GM04503 (cell line): ENCODE measurements around the gene C10orf105.

Source experiments
- DNase-seq: peaks from one replicate; pipeline ENCODE4 v3.0.0-alpha.2; 2012; ENCODE audit warnings: low read depth

The C10orf105 gene

DNA sequence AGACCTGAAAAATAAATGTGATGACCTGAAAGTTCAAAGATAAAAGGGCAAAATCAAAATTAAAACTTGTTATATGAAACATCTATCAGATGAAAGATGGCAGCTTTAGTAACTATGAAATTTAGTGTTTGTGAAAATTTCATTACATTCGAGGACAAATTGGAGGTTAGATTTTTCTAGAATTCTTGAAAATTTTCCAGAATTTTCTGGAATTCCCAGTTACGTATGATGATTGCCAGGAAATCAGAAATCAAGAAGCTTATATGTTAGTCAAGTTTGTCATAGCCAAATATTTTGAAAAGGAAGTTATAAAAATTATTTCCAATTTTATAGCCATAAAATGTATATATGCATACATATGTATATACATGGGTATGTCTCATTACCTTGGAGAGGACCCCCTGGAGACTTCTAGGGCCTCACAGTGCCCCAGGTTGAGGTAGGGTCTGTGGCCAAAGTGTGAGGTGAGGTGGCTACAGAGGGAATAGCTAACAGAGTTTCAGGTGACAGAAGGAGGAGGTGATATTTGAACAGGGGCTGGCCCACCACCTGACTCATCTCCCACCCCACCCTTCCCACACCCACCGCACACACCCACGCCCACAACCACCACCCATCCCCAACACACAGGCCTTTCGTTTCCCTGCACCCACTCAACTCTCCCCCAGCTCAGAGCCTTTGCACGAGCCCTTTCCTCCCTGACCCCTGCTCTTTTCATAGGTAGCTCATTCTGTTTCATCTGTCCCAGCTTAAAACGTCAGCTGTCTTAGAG lies 21.5 kb downstream of the C10orf105 start:
- DNase-seq: no peak

DNA sequence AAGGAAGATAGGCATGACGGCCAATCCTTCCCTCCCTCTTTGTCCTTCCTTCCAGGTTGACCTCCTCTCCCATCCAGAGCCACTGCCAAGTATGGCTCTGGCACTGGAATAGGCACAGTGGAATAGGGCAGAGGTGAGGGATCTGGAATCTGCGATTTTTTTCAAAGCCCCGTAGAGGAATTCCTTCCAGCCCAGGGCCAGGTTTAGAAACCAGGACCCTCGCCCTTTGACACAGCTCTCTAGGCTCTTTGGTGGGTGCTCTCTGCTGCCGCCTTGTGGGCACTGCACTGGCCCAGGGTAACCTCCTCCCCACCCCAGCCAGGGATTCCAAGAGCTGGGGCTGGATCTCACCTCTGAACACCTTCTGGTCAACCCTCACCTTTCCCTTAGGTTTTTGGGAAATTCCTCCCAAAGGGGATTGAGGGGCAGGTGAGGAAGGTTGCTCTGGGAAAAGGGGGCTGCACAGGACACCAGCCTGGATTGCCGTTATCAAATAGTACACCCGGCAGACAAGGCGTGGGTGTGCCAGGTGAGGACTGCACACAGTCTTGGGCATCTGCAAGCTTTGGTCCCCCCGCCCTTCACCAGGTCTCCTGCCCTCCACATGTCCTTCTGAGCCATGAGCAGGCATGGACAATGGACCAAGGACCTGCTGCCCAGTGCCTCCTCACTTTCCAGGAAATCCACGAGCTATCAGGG lies 22.8 kb downstream of the C10orf105 start:
- DNase-seq: no peak

DNA sequence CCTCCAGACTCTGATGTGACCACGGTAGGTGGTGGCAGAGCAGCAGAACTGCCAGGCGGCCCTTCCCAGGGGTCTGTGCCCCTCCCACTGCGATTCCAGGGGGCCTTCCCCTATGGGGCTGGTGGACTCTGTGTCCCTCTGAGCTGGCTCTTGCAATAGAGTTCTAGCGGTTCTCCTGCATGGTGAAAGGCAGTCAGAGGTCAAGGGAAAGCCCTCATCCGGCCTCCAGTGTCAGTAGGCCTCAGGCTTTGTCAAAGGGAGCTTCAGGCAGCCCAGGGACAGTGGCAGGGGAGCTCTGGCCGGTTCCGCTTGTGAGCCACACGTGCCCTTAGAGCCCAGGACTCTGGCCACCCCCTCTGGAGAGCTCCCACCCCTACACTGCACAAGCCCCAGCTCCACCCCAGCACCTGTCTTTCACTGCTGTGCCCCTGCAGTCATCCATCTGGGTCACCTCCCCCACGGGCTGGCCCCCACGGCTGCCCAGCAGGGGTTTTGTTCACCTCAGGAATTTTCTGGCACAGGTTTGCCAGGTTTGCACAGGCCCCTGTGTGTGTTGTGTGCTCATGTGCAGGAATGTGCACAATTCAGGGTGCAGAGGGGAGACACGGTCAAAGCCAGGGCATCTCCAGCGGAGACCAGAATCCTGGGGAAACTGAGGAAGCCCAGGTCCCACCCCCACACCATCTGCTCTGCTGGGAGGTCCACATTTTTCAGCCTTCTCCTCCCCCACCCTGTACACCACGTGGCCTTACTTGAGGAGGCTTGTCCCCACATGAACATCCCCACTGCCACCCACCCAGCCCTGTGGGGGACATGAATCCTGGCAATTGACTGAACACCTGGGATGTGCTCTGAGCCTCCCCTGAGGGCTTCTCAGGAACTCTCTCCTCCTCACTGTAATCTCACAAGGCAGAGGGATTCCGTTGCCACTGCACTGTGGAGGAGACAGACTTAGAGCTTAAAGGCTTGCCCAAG lies 23.8 kb downstream of the C10orf105 start:
- no peak for DNase-seq

DNA sequence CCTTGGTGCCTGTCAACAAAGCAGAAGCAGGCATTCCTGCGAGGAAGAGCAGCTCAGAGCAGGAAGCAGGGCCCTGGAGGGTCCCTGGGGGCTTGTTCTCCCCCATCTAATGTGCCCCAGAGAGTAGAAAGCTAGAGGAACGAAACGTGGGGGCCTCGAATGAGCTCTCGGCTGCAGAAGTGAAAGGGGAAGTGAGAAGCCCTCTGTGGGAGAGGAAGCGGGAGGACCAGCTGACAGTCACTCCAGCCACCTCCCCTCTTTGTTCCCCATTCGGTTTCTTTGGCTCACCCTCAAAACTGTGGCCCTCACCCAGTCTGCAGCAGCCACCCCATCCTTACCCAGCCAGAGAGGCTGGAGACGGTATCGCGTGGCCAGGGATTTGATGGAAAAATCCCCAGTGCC lies 25.0 kb downstream of the C10orf105 start:
- no peak for DNase-seq

DNA sequence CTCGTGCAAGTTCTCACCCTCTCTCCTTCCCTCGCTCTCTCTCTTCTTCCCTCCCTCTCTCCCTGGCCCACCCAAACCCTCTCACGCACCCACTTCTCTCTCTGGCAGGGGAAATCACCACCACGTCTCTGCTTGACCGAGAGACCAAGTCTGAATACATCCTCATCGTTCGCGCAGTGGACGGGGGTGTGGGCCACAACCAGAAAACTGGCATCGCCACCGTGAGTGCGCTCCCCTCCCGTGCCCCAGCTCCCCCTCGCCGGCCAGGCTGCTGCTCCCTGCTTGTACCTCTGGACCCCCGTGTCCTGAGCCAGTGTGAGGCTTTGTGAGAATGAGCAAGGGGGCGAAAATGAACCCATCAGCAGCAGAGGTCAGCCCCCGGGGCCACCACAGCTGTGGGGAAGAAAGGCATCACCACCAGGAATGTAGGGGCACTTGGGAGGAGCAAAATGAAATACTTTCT lies 25.5 kb downstream of the C10orf105 start:
- no peak for DNase-seq

DNA sequence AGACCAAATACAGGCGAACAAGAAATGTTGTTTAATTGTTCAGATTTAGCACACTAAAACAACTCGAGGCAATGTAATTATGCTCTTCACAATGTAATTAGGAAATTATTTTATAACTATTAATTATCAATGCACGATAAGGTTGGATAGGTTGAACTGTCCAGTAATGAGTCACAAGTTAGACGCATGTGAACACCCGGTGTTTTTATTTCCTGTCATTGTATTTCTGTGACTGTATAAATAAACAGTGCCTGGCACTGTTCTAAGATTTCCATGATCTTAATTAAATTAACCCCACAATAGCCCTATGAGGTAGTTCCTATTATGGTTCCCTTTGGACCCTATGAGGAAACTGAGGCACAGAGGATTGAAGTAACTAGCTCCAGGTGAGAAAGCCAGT lies 26.2 kb downstream of the C10orf105 start:
- DNase-seq: no peak

DNA sequence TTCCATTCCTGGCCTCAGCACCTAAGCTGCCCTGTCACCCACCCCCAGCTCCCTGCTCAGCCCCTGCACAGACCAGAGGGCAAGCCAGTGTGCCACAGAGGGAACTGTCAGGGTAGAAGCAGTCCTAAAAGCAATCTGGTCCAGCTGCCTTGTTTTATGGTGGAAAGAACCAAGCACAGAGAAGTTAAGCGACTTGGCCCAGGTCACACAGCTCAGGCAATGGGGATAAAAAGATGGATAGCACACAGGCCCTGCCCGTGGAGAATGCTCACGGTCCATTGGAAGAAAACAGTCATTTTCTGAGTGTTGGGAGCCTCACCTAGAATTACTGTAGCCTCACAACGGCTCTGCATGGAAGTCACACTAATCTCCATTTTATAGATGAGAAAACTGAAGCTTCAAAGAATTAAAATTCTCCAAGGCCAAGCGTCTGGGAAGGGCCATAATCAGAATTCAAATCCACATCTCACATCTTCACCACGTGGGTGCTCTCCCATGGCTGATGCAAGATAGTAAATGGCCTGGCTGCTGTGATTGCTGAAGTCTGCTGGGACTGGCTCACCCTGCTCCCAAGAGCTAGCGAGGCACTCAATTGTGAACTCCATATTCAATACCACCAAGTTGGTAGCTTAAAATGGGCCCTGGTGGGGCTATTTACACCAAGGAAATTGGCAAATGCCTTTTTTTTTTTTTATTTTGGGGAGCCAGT lies 26.8 kb downstream of the C10orf105 start:
- DNase-seq: no peak

DNA sequence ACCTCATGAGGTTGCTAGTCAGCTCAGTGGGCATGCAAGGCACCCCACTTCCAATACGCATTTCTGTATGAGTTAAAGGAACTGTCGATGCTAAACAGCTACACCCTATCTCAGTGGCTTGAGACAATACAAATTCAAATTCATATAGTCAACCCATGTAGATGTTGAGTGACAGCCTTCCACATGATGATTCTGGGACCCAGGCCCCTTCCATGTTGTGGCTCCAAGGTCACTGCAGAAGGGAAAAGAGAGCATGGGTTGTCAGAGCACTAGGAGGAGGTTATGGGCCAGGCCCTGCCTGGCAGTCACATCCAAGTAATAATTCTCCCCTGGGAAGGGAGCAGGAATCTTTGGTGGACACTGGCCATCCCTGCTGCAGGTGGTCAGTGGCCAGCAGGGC lies 28.2 kb downstream of the C10orf105 start:
- DNase-seq: no peak

DNA sequence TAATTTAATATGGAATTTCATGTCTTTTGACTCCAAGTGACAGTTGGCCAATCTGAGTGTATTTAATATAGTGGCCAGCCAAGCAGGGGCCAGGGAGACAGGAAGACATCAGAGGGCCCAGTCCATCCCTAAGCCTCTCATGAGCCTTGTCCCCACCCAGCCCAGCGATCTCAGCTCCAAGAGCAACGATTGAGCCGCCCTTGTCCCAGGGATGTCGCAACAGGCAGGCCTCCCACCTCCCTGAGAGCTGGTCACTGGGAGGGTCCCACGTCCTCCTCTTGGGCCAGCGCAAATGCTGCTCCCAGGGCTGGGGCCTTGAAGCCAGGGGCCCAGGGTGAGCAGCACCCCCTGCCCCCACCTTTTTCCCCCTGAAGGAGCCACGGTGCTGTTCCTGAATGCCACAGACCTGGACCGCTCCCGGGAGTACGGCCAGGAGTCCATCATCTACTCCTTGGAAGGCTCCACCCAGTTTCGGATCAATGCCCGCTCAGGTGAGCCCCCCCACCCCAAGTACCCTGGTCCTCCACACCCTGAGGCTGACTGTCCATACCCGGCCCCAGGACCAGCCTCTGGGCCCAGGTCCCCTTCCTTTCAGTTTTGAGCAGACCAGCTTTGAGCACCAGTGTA lies 29.4 kb downstream of the C10orf105 start:
- no peak for DNase-seq

DNA sequence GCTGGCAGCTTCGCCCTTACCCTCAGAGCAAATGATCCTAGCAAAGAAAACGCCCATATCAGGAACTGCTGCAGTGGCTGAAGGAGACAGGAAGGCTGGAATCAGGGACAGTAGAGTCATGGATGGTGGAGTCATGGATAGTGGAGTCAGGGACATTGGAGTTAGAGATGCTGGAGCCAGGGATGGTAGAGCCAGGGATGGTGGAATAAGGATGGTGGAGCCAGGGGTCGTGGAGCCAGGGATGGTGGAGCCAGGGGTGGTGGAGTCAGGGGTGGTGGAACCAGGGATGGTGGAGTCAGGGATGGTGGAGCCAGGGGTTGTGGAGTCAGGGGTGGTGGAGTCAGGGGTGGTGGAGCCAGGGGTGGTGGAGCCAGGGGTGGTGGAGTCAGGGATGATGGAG lies 31.3 kb downstream of the C10orf105 start:
- no peak for DNase-seq

DNA sequence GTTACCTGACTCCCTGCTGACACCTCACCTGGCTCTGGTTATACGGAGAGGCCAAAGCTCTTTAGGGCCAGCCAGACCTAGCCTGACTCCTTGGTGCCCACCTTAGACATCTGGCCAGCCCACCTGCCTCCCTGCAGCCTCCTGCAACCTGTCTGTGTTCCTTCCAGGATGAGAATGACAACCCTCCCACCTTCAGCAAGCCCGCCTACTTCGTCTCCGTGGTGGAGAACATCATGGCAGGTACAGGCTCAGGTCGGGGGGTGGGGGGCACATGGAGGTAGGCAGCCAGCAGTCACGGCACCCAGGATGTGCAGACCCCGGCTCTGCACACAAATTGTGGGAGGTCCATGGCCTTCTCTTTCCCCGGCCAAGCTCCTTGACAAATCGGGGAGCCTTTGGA lies 32.1 kb downstream of the C10orf105 start:
- DNase-seq: no peak

DNA sequence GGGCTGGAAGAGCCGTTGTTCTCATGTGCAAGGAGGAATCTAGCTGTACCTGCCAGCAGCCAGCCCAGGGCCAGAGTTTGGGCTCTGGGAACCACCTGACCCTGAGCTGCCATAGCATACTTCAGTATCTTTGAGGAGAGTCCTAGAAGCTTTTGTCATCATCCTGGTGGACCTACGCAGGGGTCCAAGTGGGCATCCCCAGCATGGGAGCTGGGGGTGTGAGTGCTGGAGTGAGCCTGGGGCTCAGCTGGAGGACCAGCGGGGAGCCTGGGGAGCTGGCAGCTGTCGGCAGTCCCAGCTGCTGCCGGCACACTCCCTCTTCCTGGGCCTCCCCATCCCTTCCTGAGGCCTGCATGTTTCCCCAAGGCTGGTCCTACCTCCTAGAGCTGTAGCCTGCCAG lies 32.5 kb downstream of the C10orf105 start:
- DNase-seq: no peak

DNA sequence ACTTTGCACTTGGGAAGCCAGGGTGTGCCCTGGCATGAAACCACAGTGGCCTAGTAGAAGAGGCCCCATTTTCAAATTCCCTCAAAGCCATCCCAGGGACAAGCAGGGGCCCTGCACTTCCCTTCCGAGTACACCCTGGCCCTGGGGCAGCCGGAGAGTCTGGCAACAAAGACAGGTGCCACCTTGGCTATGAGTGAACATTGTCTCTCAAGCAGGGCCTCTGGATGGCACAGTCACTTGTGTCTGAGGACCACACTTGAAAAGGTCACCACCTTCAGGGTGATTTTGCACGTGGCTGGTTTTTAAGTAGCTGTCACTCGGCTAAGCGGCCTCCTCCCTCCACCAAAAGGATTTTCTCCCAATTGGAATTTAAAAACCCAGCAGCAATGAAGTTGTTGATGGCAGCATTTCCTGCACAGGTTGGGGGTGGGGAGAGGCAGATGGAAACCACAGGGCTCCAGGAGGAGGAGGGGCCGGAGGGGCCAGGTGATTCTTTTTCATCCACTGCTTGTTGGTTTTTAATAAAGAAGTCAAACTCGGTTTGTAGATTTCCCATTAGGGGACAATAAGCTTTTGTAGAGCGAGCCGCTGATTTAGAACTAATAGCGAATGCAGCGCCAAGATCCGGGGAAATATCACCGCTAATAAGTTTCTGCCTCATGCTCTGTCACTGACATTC lies 33.9 kb downstream of the C10orf105 start:
- DNase-seq: no peak

DNA sequence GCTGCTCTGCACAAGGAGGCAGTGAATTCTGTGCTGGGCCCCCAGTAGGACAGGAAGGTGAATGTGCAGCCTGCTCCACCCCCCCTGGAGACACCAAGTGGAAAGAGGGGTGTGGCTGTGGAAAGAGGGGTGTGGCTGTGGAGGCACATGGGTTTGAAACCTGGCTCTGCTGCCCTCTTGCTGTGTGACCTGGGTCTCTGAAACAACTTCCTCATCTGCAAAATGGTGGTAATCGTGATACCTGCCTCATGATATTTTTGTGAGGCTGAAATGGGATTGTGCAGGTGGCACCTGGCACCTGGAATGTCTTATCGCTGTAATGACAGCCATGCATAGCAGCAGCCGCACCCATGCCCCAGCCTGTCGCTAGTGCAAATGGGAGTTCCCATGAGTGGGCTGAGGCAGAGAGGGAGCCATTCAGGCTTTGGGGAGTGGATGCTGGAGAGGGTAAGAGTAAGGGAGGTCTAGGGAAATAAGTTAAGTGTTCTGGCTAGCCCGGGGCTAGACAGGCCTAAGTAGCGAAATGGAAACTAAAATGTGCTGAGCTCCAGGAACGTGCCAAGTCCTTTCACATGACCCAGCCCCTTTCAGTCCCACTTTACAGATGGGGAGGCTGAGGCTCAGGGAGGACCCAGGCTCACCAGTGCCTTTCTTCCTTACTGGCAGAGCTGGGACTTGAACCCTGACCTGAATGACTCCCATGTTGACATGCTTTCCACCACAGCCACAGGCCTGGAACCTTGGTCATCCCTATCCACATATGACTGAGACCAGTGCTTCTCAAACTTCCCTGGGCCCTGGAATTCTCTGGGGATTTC lies 35.0 kb downstream of the C10orf105 start:
- no peak for DNase-seq

DNA sequence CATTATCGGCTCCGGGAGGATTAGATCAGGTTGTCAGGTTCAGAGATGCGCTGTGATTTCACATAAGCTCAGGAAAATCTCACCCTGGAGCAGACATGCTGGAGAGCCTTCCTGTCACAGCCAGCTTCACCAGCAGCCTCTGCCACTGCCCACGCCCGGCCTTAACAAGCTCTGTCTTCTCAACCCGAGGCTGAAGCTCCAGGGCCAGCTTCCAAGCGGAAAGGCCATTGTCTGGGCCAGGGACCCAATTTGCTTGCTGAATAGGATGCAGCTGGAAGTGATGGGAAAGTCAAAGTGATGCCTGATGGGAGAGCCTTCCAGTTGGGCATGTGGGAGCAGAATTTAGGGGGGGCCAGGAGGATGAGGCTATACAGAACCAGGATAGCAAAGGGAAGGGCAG lies 36.3 kb downstream of the C10orf105 start:
- DNase-seq: no peak

DNA sequence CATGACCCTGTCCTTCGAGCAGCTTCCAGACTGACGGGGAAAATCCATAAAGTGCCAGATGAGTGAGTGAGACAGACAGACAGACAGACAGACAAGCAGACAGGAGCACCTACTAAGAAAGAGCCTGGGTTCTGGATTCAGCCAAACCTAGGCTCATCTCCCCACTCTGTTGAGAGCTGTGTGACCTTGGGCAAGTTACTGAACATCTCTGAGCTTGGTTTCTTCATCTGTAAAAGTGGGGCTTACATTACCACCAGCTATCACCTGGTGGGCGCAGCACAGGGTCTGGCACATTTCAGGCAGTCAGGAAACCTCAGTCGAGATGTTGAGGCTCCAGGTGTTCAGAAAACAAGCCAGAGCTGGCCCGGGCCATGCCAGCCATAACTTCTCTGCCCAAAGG lies 37.6 kb downstream of the C10orf105 start:
- no peak for DNase-seq

DNA sequence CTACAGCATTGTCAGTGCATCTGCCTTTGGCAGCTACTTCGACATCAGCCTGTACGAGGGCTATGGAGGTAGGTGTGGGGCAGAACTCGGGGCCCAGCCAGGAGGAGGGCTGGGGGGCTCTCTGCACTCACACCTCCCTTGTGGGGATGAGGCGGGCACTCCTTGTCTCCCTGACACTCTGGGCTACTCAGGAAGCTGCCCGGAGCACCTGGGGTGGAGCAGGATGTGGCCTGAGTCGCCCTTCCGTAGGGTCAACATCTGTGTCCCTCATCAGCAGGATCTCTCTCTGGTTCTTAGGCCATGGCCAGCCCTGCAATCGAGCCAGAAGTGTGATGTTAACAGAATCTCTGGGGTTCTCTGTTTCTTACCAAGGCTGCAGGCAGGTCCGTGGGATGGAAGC lies 40.2 kb downstream of the C10orf105 start:
- no peak for DNase-seq

DNA sequence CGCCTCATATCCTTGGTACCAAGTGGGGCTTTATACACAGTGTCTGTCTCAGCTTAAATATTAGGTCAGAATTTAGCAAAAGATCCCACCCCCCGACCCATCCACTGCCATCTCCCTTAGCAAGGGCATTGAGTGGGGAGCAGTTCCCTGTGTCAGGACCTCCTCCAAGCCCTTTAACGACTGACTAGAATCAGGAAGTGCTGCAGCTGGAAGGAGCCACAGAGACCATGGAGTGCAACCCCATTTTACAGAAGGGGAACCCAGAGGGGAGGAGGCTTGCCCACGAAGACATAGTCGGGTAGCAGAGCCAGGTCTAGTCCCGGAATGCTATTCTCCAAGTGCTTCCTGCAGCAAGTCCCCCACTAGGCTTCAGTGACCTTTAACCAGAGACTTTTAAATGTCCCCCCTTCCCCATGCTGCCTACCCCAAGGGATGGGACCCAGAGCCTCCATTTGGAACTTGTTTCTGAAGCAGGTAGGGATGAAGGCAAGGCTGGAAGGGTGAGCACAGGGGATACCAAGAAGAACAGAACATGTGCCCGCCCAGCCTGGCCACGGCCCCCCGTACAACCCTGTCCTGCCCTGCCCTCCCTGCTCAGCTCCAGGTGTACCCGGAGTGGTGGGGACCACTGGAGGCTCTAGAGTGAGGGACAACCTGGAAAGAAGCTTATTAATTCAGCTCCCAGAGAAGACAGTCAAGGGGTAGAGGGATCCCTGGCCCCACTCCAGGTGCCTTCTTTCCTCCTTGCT lies 41.3 kb downstream of the C10orf105 start:
- no peak for DNase-seq

DNA sequence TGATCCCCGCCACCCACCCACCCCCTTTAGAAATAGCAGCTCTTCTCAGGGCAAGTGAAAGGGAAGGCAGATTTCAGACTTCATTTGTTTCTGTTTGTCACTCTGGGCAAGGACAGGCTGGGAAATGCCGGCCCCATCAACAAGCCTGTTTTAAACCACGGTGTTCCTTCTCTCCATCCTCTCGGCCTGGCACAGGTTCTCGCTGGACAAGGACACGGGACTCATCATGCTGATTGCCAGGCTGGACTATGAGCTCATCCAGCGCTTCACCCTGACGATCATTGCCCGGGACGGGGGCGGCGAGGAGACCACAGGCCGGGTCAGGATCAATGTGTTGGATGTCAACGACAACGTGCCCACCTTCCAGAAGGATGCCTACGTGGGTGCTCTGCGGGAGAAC lies 42.3 kb downstream of the C10orf105 start:
- no peak for DNase-seq
